ENCODE data around the gene PRXL2C. TPM values are rescaled to one million over a fixed set of nuclear protein-coding genes. Genes with fewer than 3 reads are reported as not detected.

Gene PRXL2C
- polyA plus RNA-seq, 1 donor from 2014 or later: 0.12 TPM

GRCh38 chr9:96609732-96610131, 45.4 kb downstream of the PRXL2C start:
- no peaks in the 10 kb centered on the region for H3K9me2 ChIP-seq (ENCODE audit: insufficient read depth, low read length)
- H3K27ac ChIP-seq (ENCODE audit: low read length): no peak overlapping the region
- H3K27me3 ChIP-seq (ENCODE audit: insufficient read depth, low read depth, low read length): no peaks in the 10 kb centered on the region
- peaks cover 9% of the 10 kb centered on the region for H3K79me2 ChIP-seq (replicated peaks; ENCODE audit: insufficient read depth, low read length)
- no peaks in the 10 kb centered on the region for H3K36me3 ChIP-seq (ENCODE audit: insufficient read depth, low read length)
- no peaks in the 10 kb centered on the region for H4K20me1 ChIP-seq (ENCODE audit: insufficient read depth)
- H3F3A ChIP-seq (ENCODE audit: insufficient read depth, low read length, poor library complexity, severe bottlenecking): no peaks in the 10 kb centered on the region
- no peak overlapping the region for H3K4me2 ChIP-seq (ENCODE audit: low read length)
- no peak overlapping the region for H3K4me3 ChIP-seq (ENCODE audit: low read length)
- no peak overlapping the region for H3K9ac ChIP-seq (ENCODE audit: low read length)
- no peak for TF ChIP-seq TAF1 (IDR thresholded peaks at IDR 0.05; ENCODE audit: low read depth)
- H3K9me3 ChIP-seq (ENCODE audit: low read length): no peaks in the 10 kb centered on the region
- no peak overlapping the region for H2AFZ ChIP-seq (ENCODE audit: low read depth, low read length)

DNA sequence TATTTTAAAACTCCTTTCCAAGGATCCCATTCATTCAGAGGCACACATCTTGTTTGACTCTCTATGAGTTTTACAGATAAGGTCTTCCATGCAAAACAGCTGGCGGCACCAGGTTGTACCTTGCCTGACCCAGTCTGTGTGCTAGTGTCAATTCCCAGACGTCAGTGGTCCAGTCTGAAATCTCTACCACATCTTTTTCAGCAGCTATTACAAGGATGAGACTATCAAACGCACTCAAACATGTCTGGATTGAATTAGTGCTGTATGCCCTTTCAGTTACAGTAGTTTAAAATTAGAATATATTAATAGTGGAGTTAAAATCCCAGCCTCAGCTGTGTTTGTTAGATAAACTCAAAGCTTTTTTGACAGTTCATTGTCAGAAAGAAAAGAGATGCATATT, 47.1 kb downstream of the PRXL2C start:
- no peaks in the 10 kb centered on the region for H3F3A ChIP-seq (ENCODE audit: insufficient read depth, low read length, poor library complexity, severe bottlenecking)
- no peaks in the 10 kb centered on the region for H4K20me1 ChIP-seq (ENCODE audit: insufficient read depth)
- no peak overlapping the region for H3K4me3 ChIP-seq (ENCODE audit: low read length)
- no peaks in the 10 kb centered on the region for H3K9me2 ChIP-seq (ENCODE audit: insufficient read depth, low read length)
- no peaks in the 10 kb centered on the region for H3K36me3 ChIP-seq (ENCODE audit: insufficient read depth, low read length)
- TF ChIP-seq POLR2AphosphoS5 (IDR thresholded peaks at IDR 0.05): no peak
- no peak for TF ChIP-seq RAD21 (conservative IDR thresholded peaks at IDR 0.05)
- TF ChIP-seq EZH2 (IDR thresholded peaks at IDR 0.05; ENCODE audit: borderline replicate concordance, insufficient read depth, low read length, poor library complexity, severe bottlenecking): no peak
- no peak for TF ChIP-seq MXI1 (conservative IDR thresholded peaks at IDR 0.05; ENCODE audit: poor library complexity, severe bottlenecking)
- no peak for TF ChIP-seq EP300 (conservative IDR thresholded peaks at IDR 0.05; ENCODE audit: poor library complexity, severe bottlenecking)
- TF ChIP-seq CTCF (IDR thresholded peaks at IDR 0.05; ENCODE audit: poor library complexity, severe bottlenecking): no peak
- TF ChIP-seq REST (IDR thresholded peaks at IDR 0.05; ENCODE audit: borderline replicate concordance): no peak
- TF ChIP-seq TAF1 (IDR thresholded peaks at IDR 0.05; ENCODE audit: low read depth): no peak
- no peak for TF ChIP-seq SMC3 (conservative IDR thresholded peaks at IDR 0.05; ENCODE audit: poor library complexity)
- no peak overlapping the region for H3K9ac ChIP-seq (ENCODE audit: low read length)
- H2AFZ ChIP-seq (ENCODE audit: low read depth, low read length): no peak overlapping the region
- H3K27ac ChIP-seq (ENCODE audit: low read length): no peak overlapping the region
- H3K79me2 ChIP-seq (replicated peaks; ENCODE audit: insufficient read depth, low read length): peaks cover 9% of the 10 kb centered on the region
- no peaks in the 10 kb centered on the region for H3K27me3 ChIP-seq (ENCODE audit: insufficient read depth, low read depth, low read length)
- no peaks in the 10 kb centered on the region for H3K9me3 ChIP-seq (ENCODE audit: low read length)
- no peak overlapping the region for H3K4me2 ChIP-seq (ENCODE audit: low read length)

DNA sequence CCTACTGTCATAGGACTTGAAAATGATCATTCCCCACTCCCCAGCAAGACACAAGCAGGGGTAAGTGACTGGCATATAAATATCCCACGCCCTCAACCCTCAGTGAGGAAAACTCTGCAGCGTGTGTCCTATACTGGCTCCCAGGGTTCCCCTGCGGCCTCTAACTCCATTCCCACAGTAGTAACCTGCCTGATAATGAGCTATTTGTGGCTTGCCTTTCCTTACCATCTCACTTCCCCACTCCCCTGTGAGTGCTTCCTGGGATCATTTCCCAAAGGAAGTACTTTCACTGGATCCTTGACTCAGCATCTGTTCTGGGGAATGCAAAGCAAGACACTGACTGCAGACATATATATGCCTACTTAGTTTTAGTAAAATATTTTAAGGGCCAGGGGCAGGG, 49.8 kb downstream of the PRXL2C start:
- Histone ChIP-seq H4K20me1 (ENCODE audit: insufficient read depth) (no peaks in the 10 kb centered on the region), H3K79me2 (replicated peaks; ENCODE audit: insufficient read depth, low read length) (peaks cover 9% of the 10 kb centered on the region), H3K4me2 (ENCODE audit: low read length) (no peak overlapping the region), H3F3A (ENCODE audit: insufficient read depth, low read length, poor library complexity, severe bottlenecking) (no peaks in the 10 kb centered on the region), H3K9me3 (ENCODE audit: low read length) (no peaks in the 10 kb centered on the region), H3K4me3 (ENCODE audit: low read length) (no peak overlapping the region), H3K27me3 (ENCODE audit: insufficient read depth, low read depth, low read length) (no peaks in the 10 kb centered on the region), H3K9me2 (ENCODE audit: insufficient read depth, low read length) (no peaks in the 10 kb centered on the region), H2AFZ (ENCODE audit: low read depth, low read length) (no peak overlapping the region), H3K27ac (ENCODE audit: low read length) (no peak overlapping the region), H3K9ac (ENCODE audit: low read length) (no peak overlapping the region), H3K36me3 (ENCODE audit: insufficient read depth, low read length) (no peaks in the 10 kb centered on the region)
- TF ChIP-seq POLR2AphosphoS5 (IDR thresholded peaks at IDR 0.05) (no peak), CTCF (IDR thresholded peaks at IDR 0.05; ENCODE audit: poor library complexity, severe bottlenecking) (no peak), SMC3 (conservative IDR thresholded peaks at IDR 0.05; ENCODE audit: poor library complexity) (no peak), RAD21 (conservative IDR thresholded peaks at IDR 0.05) (no peak), REST (IDR thresholded peaks at IDR 0.05; ENCODE audit: borderline replicate concordance) (no peak), MXI1 (conservative IDR thresholded peaks at IDR 0.05; ENCODE audit: poor library complexity, severe bottlenecking) (no peak), EP300 (conservative IDR thresholded peaks at IDR 0.05; ENCODE audit: poor library complexity, severe bottlenecking) (no peak), TAF1 (IDR thresholded peaks at IDR 0.05; ENCODE audit: low read depth) (no peak), EZH2 (IDR thresholded peaks at IDR 0.05; ENCODE audit: borderline replicate concordance, insufficient read depth, low read length, poor library complexity, severe bottlenecking) (no peak)
